Daoy (cell line): ENCODE results near the gene PCID2. TPM values are rescaled to one million over a fixed set of nuclear protein-coding genes. Genes with fewer than 3 reads are reported as not detected.

Experiments
- DNase-seq: peaks from one replicate; pipeline ENCODE4 v3.0.0-alpha.2; 2015; ENCODE audit warnings: low read depth
- total RNA-seq: library from RNA; depleted of rRNA; stranded (reverse); fragments of >200 nt; shearing (Covaris generic); gene quantifications from 2 replicates; pipeline ENCODE4 v1.2.3, GENCODE V29; 2014

PCID2 gene
- total RNA-seq, 1 experiment from 2014 or later = 43.3 TPM

DNA sequence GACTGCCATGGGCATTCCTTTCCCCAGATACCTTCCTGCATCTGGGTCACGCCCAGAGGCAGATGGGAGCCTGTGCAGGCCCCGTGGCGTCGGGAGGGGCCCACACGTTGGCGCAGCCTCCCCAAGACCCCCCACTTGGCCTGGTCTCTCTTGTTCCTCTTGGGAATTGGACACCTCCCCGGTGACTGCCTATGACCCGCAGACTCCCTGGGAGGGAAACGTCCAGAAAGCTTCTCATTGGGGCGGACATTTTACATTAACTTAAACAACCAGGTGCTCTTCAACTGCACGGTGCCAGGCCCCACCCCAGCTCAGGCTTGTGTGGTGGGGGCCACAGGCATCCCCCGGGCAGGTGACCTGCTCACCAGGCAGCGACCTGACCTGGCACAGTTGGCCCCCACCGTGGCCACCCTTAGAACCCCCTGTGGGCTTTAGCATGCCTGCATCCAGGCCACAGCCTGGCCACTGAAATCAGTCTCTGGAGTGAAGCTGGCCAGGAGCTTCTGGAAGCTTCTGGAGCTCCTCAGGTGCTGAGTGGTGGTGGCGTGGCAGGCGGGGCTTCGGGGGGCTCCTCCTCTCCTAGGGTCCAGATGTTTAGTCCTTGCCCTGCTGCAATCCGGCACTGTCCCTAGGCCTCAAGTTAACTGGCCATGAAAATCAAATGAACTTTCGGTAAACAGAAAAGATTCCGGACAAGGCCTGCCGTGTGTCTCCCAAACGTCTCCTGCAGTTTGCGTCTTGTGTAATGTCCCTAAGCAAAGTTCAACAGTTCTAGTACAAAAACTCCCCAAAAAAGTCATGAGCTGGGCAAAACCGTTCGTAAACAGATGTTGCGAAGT, 58.5 kb downstream of the PCID2 start:
- DNase-seq = no peak

DNA sequence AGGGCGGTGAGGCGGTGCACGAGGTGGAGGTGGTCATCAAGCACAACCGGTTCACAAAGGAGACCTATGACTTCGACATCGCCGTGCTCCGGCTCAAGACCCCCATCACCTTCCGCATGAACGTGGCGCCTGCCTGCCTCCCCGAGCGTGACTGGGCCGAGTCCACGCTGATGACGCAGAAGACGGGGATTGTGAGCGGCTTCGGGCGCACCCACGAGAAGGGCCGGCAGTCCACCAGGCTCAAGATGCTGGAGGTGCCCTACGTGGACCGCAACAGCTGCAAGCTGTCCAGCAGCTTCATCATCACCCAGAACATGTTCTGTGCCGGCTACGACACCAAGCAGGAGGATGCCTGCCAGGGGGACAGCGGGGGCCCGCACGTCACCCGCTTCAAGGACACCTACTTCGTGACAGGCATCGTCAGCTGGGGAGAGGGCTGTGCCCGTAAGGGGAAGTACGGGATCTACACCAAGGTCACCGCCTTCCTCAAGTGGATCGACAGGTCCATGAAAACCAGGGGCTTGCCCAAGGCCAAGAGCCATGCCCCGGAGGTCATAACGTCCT, 59.4 kb downstream of the PCID2 start:
- DNase-seq = no peak

DNA sequence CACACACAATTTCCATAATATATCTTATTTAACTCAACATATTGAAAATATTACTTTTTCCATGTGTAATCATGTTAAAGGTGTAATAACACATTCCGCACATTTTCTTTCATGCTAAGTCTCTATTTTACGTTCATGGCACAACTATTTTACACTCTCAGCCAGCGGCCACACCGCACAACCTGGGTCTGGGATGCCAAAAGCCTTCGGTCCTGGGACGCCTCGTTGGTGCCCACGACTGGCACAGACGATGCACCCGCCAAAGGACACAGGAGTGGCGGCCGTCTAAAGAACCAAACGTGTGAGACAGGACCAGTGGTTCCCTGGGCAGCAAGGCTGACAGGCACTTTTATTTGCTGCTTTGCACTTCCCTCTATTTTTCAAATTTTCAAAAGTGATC, 60.1 kb downstream of the PCID2 start:
- no peak for DNase-seq

DNA sequence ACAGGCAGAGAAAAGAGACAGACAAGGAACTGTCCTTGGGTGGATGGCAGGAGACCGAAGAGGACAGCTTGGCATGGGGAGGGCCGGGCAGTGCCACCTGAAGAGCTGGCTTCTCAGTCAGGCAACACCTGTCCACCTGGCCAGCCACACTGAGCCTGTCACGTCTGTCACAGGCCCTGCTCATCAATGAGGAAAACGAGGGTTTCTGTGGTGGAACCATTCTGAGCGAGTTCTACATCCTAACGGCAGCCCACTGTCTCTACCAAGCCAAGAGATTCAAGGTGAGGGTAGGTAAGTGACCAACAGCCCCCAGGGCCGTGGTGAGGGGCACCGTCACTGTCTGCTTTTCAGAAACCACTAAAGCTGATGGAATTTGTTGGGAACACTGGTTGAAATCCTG, 61.3 kb downstream of the PCID2 start:
- no peak for DNase-seq

DNA sequence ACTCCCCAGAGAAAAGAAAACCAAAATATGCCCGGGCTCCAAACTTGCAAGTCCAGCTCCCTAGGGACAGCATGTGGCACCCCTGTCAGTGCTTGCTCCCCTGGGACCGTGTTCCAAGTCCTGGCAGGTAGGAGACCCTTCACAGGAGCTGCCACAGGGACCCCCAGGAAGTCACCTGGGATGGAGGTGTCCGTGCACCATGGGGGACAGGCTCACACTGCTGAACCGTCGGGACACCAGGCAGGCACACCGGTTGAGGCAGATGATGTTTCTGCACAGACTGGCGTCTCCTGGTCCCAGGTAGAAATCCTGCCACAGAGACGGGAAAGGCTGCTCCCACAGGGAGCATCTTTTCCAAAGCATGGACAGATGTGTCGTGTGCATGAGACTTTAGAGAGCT, 61.7 kb downstream of the PCID2 start:
- DNase-seq = no peak

DNA sequence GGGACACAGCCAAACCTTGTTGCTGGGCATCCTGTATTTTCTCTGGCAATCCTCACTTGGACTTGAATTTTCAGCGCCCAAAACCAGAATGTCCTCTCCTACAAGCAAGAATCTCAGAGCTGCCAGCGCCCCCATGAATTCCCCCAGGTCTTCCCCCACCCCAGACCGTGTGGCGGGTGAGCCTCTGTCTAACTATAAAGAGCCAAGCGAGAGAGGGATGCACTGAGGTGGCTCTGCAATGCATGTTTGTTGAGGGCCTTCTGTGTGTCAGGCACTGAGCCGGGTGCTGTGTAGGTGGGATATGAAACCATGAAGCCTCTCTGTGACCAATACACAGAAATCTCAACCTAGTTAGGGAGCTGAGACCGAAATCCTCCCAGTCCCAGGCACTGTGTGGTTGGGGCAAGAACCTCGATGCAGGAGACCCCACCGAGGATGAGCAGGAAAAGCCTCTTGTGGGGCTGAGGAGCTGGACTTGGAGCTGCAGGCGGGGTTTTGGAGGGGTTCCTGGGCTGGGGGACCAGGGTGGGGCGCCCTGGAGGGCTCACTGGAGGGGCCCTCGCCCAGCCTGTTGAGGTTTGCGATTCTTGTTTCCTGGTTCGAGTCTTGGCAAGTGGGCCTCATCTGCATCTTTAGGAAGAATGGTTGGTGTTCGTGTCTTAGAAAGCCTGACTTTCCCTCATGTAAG, 62.4 kb downstream of the PCID2 start:
- DNase-seq = no peak

DNA sequence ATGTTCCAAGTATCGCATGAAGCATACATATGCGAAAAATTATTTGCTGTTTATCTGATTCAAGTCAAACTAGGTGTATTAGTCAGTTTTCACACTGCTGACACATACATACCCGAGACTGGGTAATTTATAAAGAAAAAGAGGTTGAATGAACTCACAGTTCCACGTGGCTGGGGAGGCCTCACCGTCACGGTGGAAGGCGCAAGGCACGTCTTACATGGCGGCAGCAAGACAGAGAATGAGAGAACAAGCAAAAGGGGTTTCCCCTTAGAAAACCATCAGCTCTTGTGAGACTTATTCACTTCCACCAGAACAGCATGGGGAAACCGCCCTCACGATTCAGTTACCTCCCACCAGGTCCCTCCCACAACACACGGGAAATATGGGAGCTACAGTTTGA, 63.0 kb downstream of the PCID2 start:
- DNase-seq = no peak

DNA sequence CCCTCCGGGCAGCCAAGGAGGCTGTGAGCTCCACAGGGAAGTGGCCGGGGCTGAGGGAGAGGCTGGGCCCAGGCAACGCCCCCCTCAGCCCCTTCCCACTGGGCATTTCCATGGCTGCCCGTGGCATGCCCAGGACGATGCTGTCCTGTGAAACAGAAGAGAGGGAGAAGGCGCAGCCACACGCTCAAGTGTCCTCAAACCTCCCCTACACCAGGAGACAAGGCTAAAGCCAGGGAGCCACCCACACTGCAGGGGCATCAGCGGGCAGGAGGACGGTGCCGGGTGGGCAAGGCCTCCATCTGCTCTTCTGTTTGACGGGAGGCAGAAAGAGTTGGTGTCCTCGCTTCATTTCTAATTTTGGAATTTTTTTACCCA, 64.2 kb downstream of the PCID2 start:
- DNase-seq = no peak

DNA sequence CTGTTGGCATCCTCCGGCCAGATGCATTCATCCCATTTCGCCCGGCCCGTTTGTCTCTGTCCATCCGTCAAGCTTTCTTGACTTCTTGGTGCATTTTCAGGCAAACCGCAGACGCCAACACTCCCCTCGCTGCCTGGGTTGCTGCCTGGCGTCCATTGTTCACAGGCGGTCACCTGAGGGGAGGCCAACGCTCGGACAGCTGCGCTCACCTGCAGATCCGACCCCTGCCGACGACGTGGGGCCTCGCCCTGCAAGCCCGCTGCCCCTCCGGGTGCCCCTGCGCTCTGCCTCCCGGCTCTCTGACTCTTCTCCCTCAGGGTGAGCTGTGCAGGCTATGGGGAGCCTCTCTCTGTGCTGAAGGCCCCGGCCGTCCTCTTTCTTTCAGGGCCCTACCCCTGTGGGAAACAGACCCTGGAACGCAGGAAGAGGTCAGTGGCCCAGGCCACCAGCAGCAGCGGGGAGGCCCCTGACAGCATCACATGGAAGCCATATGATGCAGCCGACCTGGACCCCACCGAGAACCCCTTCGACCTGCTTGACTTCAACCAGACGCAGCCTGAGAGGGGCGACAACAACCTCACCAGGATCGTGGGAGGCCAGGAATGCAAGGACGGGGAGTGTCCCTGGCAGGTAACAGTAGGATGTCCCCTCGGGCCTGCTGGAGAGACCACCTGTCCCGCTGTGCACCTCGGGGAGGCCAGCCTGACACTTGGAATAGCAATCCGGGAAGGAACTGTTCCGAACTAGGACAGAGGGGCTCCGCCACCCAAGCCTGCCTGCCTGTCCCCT, 64.8 kb downstream of the PCID2 start:
- no peak for DNase-seq

DNA sequence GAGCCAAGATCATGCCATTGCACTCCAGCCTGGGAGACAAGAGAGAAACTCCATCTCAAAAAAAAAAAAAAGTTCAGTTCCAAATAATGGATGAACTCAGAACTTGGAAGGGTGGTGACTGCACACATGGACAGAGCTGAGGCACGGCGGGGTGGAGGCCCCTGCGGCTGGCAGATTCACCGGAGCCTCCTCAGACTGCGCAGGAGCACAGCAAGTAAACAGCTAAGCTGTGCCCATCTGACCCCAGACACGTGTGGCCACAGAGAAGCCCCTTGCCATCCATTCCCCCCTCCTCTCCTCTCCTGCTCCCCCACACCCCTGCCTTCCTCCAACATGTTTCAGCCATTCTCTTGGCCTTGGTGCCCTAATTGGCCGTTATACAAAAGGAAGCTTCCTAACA, 65.6 kb downstream of the PCID2 start:
- no peak for DNase-seq

DNA sequence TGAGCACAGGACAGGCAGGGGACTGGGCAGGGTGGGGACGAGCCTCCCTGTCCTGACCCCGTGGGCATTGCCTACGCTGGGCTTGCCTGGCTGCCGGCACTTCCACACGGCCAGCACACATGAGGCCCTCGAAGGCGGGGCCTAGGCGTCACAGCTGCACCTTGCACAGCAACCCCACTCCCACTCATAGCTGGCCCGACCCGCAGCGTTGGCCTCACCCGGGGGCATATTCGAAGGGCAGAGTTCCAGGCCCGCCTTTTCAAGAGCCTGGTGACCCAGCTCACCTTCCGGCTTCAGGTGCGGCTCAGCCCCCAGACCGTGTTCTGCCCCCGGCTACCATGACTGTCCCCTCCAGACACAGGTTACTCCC, 66.9 kb downstream of the PCID2 start:
- DNase-seq = no peak

DNA sequence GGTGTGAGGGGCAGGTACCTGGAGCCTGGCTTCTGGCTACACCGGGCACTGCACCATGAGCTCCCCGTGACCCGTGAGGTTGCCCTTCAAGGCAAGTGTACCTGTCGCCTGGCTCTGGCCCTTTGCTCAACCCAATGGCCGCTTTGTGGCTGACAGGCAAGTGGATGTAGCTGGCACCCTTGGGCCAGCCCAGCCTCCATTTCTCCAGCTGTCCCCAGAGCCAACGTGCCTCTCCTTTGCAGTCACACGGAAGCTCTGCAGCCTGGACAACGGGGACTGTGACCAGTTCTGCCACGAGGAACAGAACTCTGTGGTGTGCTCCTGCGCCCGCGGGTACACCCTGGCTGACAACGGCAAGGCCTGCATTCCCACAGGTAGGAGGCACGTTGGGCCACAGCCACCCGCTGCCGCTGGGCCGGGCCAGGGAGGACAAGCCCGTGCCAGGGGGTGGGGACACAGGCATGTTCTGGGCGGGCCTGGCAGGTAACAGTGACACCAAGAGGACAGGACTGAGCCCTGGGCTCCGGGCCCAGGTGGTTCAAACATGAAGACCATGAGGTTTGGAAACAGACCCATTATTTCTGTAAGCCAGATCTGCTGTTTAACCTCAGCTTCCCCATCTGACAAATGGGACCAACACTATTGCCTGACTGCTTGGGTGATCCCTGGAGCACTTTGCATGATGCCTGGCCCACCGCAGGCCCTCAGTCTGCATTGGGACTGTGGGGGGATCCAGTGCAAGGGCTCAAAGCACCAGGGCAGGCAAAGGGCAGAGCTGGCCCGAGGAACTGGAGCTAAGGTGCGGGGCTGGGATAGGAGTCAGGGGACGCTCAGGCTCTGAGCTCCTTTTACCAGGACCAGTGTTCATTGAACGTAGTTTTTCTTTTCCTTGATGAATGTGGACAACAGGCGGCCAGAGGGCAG, 67.5 kb downstream of the PCID2 start:
- no peak for DNase-seq

DNA sequence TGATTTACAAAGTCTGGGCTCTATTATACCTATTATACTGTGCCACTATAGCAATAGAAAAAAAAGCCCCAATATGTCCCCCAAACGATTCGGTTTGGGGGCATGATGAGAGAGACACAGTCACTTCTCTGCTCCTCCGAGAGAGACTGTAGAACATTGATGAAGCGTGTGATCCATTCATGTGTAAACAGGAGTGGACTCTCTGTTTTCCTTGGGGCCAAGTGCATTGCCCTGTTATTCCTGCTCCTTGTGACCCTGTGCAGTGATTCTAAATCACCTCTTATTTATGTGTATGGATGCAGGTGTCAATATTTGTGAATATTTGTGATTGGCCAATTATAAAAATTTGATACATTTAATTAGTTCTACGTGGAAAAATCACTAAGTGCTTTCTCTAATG, 68.9 kb downstream of the PCID2 start:
- DNase-seq = no peak

DNA sequence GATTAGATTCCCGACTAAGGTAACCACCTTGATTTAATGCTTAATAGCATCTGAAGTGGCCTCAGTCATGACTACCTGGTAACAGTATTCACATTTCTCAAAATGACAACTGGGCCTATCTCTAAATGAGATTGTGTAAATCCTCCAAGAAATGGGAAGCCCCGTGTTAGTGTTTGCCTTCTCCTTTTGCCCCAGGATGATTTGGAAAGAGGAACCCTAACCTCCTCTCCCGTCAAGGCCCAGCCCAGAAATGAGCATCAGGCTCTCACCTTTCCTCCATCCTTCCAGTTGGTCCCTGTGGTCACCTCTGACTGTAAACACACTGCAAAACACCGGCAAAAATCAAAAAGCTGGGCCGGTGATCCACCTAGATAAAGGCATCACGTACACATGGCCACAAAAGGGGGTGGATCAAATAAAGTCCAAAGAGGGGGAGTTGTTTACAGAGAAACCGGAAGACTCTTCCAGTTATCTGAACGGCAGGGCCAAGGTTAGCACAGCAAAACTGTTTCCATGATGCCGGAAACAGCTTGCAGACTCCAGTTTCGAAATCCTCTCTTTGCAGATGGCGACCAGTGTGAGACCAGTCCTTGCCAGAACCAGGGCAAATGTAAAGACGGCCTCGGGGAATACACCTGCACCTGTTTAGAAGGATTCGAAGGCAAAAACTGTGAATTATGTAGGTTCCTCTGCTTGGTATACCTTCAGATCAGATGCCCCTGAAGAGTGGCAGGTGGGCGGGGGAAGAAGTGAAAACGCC, 69.5 kb downstream of the PCID2 start:
- no peak for DNase-seq

DNA sequence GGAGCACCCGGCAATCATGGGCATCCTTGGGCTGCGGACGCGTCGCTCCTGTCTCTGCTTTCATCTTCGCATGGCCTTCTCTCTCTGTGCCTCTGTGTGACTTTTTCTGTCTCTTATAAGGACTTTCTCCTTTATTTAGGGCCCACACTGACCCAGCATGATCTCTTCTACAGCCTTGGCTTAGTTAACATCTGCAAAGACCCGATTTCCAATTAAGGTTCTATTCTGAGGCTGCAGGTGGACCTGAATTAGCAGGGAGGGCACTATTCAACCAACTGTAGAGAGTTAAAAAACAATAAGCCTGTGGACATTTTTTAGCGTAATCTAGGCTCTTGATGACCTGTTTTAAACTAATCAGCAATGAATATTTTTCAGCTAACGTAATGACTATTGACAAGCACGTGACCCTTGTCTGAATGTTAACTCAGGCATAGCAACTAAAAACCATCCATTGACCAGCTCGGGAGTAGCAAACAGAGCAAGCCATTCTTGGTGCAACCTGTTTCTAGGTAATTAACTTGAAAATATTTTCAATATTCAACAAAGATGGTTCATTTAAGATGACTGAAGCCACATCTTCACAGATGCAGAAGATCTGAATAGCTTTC, 70.7 kb downstream of the PCID2 start:
- DNase-seq = no peak

DNA sequence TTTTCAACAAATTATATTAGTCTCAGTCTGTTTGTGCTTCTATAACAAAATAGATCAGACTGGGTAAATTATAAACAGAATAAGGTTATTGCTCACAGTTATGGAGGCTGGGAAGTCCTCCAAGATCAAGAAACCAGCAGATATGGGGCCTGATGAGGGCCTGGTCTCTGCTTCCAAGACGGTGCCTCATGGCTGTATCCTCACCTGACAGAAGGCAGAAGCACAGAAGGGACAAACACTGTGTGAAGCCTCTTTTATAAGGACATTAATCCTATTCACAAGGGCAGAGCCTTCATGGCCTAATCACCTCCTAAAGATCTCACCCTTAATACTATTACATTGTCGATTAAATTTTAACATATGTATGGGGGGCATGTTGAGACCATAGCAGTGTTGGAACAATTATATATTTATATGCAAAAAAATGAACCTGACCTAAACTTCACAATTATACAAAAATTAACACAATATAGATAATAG, 73.1 kb downstream of the PCID2 start:
- no peak for DNase-seq

DNA sequence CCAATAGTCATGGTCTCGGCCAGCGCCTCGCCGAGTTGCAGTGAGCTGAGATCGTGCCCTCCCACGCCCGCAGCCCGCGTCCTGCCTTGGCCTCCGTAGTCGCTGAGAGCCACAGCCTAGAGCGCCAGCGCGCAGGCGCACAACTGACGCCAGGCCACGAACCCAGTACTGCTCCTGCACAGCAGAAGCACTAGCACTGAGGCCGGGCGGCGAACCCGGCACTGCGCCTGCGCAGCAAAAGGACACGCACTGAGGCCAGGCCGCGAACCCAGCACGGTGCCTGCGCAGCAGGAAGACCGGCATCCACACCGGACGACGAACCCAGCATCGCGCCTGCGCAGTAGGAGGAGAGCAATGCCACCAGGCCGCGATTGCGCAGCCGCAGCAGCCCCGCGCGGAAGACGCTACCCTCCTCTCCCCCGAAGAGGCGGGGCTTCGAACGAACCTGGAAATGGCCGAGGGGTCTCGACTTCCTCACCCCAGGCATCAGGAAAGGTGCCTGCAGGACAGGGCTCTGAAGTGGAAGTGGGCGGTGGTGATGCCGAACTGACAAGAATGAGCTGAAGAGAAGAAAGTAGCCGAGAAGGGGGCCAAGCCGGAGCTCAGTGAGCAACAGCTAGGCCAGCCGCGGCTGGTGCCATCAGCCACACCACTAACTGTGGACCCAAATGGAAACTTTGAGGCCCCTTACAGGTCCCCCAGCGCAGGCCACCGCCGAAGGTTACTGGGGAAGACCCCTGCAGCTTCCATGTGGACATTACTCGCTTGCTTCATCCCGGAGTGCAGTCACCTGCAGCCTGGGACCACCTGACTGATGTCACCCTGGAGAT, 78.3 kb downstream of the PCID2 start:
- no peak for DNase-seq

DNA sequence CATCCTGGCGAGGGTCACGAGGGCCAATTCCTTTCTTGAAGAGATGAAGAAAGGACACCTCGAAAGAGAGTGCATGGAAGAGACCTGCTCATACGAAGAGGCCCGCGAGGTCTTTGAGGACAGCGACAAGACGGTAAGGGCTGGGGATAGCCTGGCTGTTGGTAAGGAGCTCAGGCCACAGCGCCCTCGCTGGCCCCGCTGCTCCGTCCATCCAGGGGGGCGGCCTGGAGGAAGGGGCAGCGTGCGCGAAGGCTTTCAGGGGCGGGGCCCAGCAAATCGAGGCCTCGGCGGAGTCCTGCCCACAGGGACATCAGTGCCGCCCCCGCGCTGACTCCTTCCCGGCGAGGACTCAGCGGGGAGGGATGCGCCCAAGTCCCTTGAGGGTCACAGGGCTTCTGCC, 79.0 kb downstream of the PCID2 start:
- DNase-seq = no peak
